Lower leg skin (tissue), 3 donors: ENCODE data around the gene NTM.

ENCODE experiments used
- POLR2A ChIP-seq, 2 donors: fragments of 450-650 bp; IDR thresholded peaks; one replicate each; pipeline ENCODE4 v1.6.1; 2016 to 2017; ENCODE audit warnings: antibody characterized with exemption in 2 of 2, mild to moderate bottlenecking in 1 of 2, moderate library complexity in 1 of 2
- TF ChIP-seq, protein P1 (sequence below), 3 donors: fragments of 450-650 bp; IDR thresholded peaks; one replicate each; pipeline ENCODE4 v1.5.1; 2016; ENCODE audit warnings: antibody characterized with exemption in 3 of 3, mild to moderate bottlenecking in 3 of 3, moderate library complexity in 2 of 3

DNA sequence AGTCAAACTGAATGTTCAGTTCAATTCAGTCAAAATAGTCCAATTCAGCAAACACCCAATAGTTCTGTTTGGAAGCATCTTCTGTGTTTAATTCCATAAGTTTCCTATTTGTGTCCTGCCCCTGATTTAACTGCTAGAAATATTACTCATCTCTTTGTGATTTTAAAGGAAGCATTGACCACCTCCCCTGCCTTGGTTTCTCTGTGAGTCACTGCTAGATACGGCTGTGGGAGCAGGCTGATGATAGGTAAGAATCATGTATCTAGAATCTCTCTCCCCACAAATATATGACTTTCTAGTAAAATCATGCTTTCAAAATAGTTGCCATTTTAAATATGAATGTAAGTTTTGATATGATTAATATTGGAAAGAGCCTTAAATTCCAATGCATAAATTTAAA is 888.5 kb downstream of the NTM start:
- TF ChIP-seq POLR2A (IDR thresholded peaks at IDR 0.05) = no peak
- TF ChIP-seq, protein P1, sequence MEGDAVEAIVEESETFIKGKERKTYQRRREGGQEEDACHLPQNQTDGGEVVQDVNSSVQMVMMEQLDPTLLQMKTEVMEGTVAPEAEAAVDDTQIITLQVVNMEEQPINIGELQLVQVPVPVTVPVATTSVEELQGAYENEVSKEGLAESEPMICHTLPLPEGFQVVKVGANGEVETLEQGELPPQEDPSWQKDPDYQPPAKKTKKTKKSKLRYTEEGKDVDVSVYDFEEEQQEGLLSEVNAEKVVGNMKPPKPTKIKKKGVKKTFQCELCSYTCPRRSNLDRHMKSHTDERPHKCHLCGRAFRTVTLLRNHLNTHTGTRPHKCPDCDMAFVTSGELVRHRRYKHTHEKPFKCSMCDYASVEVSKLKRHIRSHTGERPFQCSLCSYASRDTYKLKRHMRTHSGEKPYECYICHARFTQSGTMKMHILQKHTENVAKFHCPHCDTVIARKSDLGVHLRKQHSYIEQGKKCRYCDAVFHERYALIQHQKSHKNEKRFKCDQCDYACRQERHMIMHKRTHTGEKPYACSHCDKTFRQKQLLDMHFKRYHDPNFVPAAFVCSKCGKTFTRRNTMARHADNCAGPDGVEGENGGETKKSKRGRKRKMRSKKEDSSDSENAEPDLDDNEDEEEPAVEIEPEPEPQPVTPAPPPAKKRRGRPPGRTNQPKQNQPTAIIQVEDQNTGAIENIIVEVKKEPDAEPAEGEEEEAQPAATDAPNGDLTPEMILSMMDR (IDR thresholded peaks at IDR 0.05) = no peak
